DND-41 (cell line): ENCODE results near the gene ZNF266.
A peak's percentile ranks its signal among the peaks of the same experiment; 100 is the strongest.

ENCODE experiments used
- ATAC-seq: fragments of 200-7000 bp; cut with Tn5 transposase; 3 replicates; pipeline ENCODE4 v1.9.1; 2021; ENCODE audit warnings: low read depth; ENCODE audit not compliant: insufficient read depth
- DNase-seq: peaks from one replicate; pipeline ENCODE4 v3.0.0-alpha.2; 2020
- H2AFZ ChIP-seq: 2 replicates; pipeline ENCODE4 v1.6.0; 2012; ENCODE audit warnings: low read depth, low read length
- H3K27ac ChIP-seq: 2 replicates; pipeline ENCODE4 v1.5.1; 2012; ENCODE audit warnings: low read length, inconsistent platforms
- H3K27me3 ChIP-seq: fragments of 200-600 bp; sonication (generic); 2 replicates; pipeline ENCODE4 v1.6.0; 2012; ENCODE audit warnings: low read length, mild to moderate bottlenecking, inconsistent platforms; ENCODE audit not compliant: insufficient read depth, poor library complexity
- H3K36me3 ChIP-seq: 2 replicates; pipeline ENCODE4 v1.5.1; 2012; ENCODE audit warnings: low read length, inconsistent platforms; ENCODE audit not compliant: insufficient read depth
- H3K4me1 ChIP-seq: 2 replicates; pipeline ENCODE4 v1.5.1; 2012; ENCODE audit warnings: mild to moderate bottlenecking, low read length; ENCODE audit not compliant: insufficient read depth
- H3K4me2 ChIP-seq: 2 replicates; pipeline ENCODE4 v1.6.0; 2012; ENCODE audit warnings: mild to moderate bottlenecking, moderate library complexity, low read length, inconsistent platforms; ENCODE audit not compliant: insufficient read depth
- H3K4me3 ChIP-seq, 2 experiments: fragments of 200-600 bp in 1 of 2; shearing (Covaris generic) in 1 of 2; 2 replicates each; pipeline ENCODE4 v1.5.1; 2012 to 2016; ENCODE audit warnings: inconsistent platforms in 2 of 2, low read length in 2 of 2, mild to moderate bottlenecking in 2 of 2, low read depth in 1 of 2, moderate library complexity in 1 of 2
- H3K79me2 ChIP-seq: 2 replicates; pipeline ENCODE4 v1.6.0; 2012; ENCODE audit warnings: low read length, inconsistent platforms; ENCODE audit not compliant: insufficient read depth
- H3K9ac ChIP-seq: 2 replicates; pipeline ENCODE4 v1.6.0; 2012; ENCODE audit warnings: low read depth, mild to moderate bottlenecking, inconsistent platforms, low read length, moderate library complexity
- H3K9me3 ChIP-seq: 2 replicates; pipeline ENCODE4 v1.5.1; 2012; ENCODE audit warnings: low read length, moderate library complexity, mild to moderate bottlenecking, inconsistent platforms; ENCODE audit not compliant: insufficient read depth, severe bottlenecking
- H4K20me1 ChIP-seq: 2 replicates; pipeline ENCODE4 v1.6.0; 2012; ENCODE audit warnings: low read length; ENCODE audit not compliant: insufficient read depth
- CTCF ChIP-seq: IDR thresholded peaks from 2 replicates; pipeline ENCODE4 v1.5.1; 2012; ENCODE audit warnings: borderline replicate concordance, low read length, moderate library complexity, mild to moderate bottlenecking; ENCODE audit not compliant: poor library complexity, severe bottlenecking; ENCODE audit errors: extremely low read depth
- EZH2 ChIP-seq: IDR thresholded peaks from 3 replicates; pipeline ENCODE4 v1.6.1; 2012; ENCODE audit warnings: borderline replicate concordance, low read depth, mild to moderate bottlenecking, moderate library complexity, low read length, inconsistent platforms; ENCODE audit not compliant: severe bottlenecking

ZNF266 gene

DNA sequence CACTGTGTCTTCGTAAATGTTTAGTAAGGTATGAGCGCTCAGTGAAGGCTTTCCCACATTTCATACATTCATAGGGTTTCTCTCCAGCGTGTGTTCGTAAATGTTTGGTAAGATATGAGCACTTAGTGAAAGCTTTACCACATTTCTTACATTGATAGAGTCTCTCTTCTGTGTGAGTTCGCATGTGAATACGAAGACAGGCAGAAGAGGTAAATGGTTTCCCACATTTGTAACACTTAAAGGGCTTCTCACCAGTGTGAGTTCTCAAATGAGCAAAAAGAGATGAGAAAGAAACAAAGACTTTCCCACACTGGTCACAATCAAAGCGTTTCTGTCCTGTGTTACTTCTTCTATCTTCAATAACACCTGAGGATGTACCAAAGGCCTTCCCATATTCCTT, 31.8 kb upstream of the ZNF266 start:
- Histone ChIP-seq H3K79me2 (no peaks in the 10 kb centered on the region), H3K9me3 (peaks cover 17% of the 10 kb centered on the region), H3K4me2 (no peak overlapping the region), H3K4me3 (no peak overlapping the region), H3K27me3 (no peaks in the 10 kb centered on the region), H3K4me1 (no peaks in the 10 kb centered on the region), H4K20me1 (no peaks in the 10 kb centered on the region), H3K36me3 (0 out of 2 replicates have a peak, but pooled peaks cover 2% of the 10 kb centered on the region), H3K9ac (no peak overlapping the region), H2AFZ (no peak overlapping the region), H3K27ac (no peak overlapping the region)
- DNase-seq (no peak), ATAC-seq (no peak)
- TF ChIP-seq EZH2 (no peak), CTCF (no peak)

GRCh38 chr19:9461938-9462337, 26.6 kb upstream of the ZNF266 start:
- H3K9me3 ChIP-seq: peaks cover 26% of the 10 kb centered on the region
- ATAC-seq (no peak), DNase-seq (no peak)
- TF ChIP-seq CTCF (no peak), EZH2 (no peak)
- no peak overlapping the region for H2AFZ ChIP-seq
- peaks cover 8% of the 10 kb centered on the region; the same call in 1 of the 2 replicates for H3K36me3 ChIP-seq
- H4K20me1 ChIP-seq: no peaks in the 10 kb centered on the region
- peaks cover 1% of the 10 kb centered on the region for H3K4me1 ChIP-seq
- H3K9ac ChIP-seq: no peak overlapping the region
- no peak overlapping the region for H3K4me2 ChIP-seq
- no peak overlapping the region for H3K27ac ChIP-seq
- H3K79me2 ChIP-seq: no peaks in the 10 kb centered on the region
- no peaks in the 10 kb centered on the region for H3K27me3 ChIP-seq
- H3K4me3 ChIP-seq: no peak overlapping the region

- peak overlapping the region; percentile 89 for H3K4me2 ChIP-seq
These were observed 20.8 kb upstream of the ZNF266 start for GRCh38 chr19:9456018-9456689.

More at GRCh38 chr19:9456018-9456689, 20.8 kb upstream of the ZNF266 start:
- DNase-seq: peak; percentile 17
- peak; percentile 82 for ATAC-seq
- Histone ChIP-seq H3K36me3 (no peaks in the 10 kb centered on the region), H3K4me3 (peak overlapping the region; percentile 40 to 80; a peak in 3 of 4 replicates), H3K9ac (peak overlapping the region; percentile 65), H3K27me3 (no peaks in the 10 kb centered on the region), H3K9me3 (peaks cover 45% of the 10 kb centered on the region), H3K27ac (peak overlapping the region; percentile 86), H3K79me2 (no peaks in the 10 kb centered on the region), H4K20me1 (no peaks in the 10 kb centered on the region), H3K4me1 (peaks cover 20% of the 10 kb centered on the region), H2AFZ (peak overlapping the region; percentile 90)
- TF ChIP-seq EZH2 (no peak), CTCF (peak; percentile 62)
